K562 (cell line): ENCODE measurements around the gene SRRM5. TPM values are rescaled to one million over a fixed set of nuclear protein-coding genes. Genes with fewer than 3 reads are reported as not detected.

Source experiments
- ATAC-seq: fragments of 200-7000 bp; cut with Tn5 transposase; 3 replicates; pipeline ENCODE4 v1.9.1; 2020; ENCODE audit warnings: moderate library complexity
- BruUV-seq: library from RNA; stranded (reverse); fragments of 400-500 nt; replicated peaks from 2 replicates; lab custom pipeline; 2021; lab: Mats Ljungman, UMichigan
- CTCF ChIA-PET: fragments of 300-600 bp; formaldehyde crosslinking; extraction: SDS; loops from one replicate; lab custom pipeline; 2021; ENCODE audit warnings: low intra/inter-chr PET ratio; lab: Yijun Ruan, JAX
- POLR2A ChIA-PET: fragments of 300-600, 350-650 bp; sonication (Branson Sonifier 250); formaldehyde crosslinking; extraction: SDS; loops from one replicate; lab custom pipeline; 2021; ENCODE audit warnings: antibody characterized with exemption, inconsistent platforms; lab: Yijun Ruan, JAX
- DNase-seq, 4 experiments: peaks; one replicate each; pipeline versions ENCODE4 v3.0.0 to v3.0.0-alpha.2; 2011 to 2018; ENCODE audit warnings: low spot score in 3 of 4, mixed read lengths in 3 of 4; ENCODE audit errors: extremely low read depth in 1 of 4
- FAIRE-seq: peaks from 2 replicates; lab custom pipeline; 2011; peaks lifted over from hg19 to GRCh38; lab: Jason Lieb, UNC
- H2AFZ ChIP-seq: 2 replicates; pipeline ENCODE4 v1.6.0; 2011; ENCODE audit warnings: low read depth, low read length, control low read depth, inconsistent platforms
- H3K27ac ChIP-seq: fragments of 200-600 bp; 3 replicates; pipeline ENCODE4 v1.8.0; 2011; ENCODE audit warnings: low read depth, mild to moderate bottlenecking, control low read depth, inconsistent platforms, low read length, moderate library complexity, mixed read lengths; ENCODE audit errors: extremely low read depth
- H3K27me3 ChIP-seq, 2 experiments: fragments of 300-600 bp in 1 of 2; 2 replicates in 1 of 2; 3 replicates in 1 of 2; pipeline versions ENCODE4 v1.6.0 to v1.8.0; 2011; ENCODE audit warnings: inconsistent platforms in 2 of 2, low read length in 2 of 2, mild to moderate bottlenecking in 1 of 2, mixed read lengths in 1 of 2, moderate library complexity in 1 of 2; ENCODE audit not compliant: control insufficient read depth in 2 of 2, insufficient read depth in 2 of 2
- H3K36me3 ChIP-seq: fragments of 300-600 bp; 3 replicates; pipeline ENCODE4 v1.8.0; 2011; ENCODE audit warnings: mild to moderate bottlenecking, low read length, inconsistent platforms; ENCODE audit not compliant: control insufficient read depth, insufficient read depth
- H3K4me1 ChIP-seq, 2 experiments: fragments of 200-600 bp in 1 of 2; replicated peaks in 1 of 2; 2 replicates in 1 of 2; 3 replicates in 1 of 2; pipeline versions ENCODE4 v1.5.1 to v1.8.0; 2011; ENCODE audit warnings: inconsistent platforms in 2 of 2, low read length in 2 of 2, mild to moderate bottlenecking in 1 of 2, mixed read lengths in 1 of 2, moderate library complexity in 1 of 2; ENCODE audit not compliant: control insufficient read depth in 2 of 2, insufficient read depth in 2 of 2
- H3K4me2 ChIP-seq: 2 replicates; pipeline ENCODE4 v1.6.1; 2011; ENCODE audit warnings: low read length, control low read depth, inconsistent platforms, mixed read lengths; ENCODE audit not compliant: insufficient read depth
- H3K4me3 ChIP-seq: fragments of 200-600 bp; sonication (generic), shearing (Covaris generic); 2 replicates; pipeline ENCODE4 v1.5.1; 2016; ENCODE audit warnings: control low read depth, inconsistent platforms
- H3K79me2 ChIP-seq: fragments of 200-600 bp; 3 replicates; pipeline ENCODE4 v1.8.0; 2011; ENCODE audit warnings: low read length, inconsistent platforms; ENCODE audit not compliant: control insufficient read depth, insufficient read depth
- H3K9ac ChIP-seq, 2 experiments: 2 replicates each; pipeline versions ENCODE4 v1.6.0 to v1.6.1; 2011; ENCODE audit warnings: low read depth in 2 of 2, low read length in 2 of 2, control low read depth in 1 of 2, inconsistent platforms in 1 of 2, mild to moderate bottlenecking in 1 of 2, mixed read lengths in 1 of 2; ENCODE audit not compliant: insufficient read depth in 1 of 2
- H3K9me1 ChIP-seq: one replicate; pipeline ENCODE4 v1.6.0; 2011; ENCODE audit warnings: inconsistent platforms, mild to moderate bottlenecking, low read length, moderate library complexity; ENCODE audit not compliant: control insufficient read depth, insufficient read depth
- H3K9me3 ChIP-seq: replicated peaks from 2 replicates; pipeline ENCODE4 v1.5.1; 2011; ENCODE audit warnings: low read depth, low read length, inconsistent platforms; ENCODE audit not compliant: control insufficient read depth, insufficient read depth
- H4K20me1 ChIP-seq: replicated peaks from 2 replicates; pipeline ENCODE4 v1.6.1; 2011; ENCODE audit warnings: low read length, inconsistent platforms, mixed read lengths; ENCODE audit not compliant: control insufficient read depth, insufficient read depth
- ATF1 ChIP-seq, 2 experiments: fragments of 450-650 bp in 1 of 2; IDR thresholded peaks; 2 replicates each; pipeline ENCODE4 v1.6.1; 2016; ENCODE audit warnings: missing compliant biosample characterization in 1 of 2, missing genetic modification characterization in 1 of 2
- ELF4 ChIP-seq: fragments of 450-650 bp; formaldehyde crosslinking; IDR thresholded peaks from 2 replicates; pipeline ENCODE4 v1.4.0; 2022; ENCODE audit warnings: missing genetic modification characterization
- EZH2 ChIP-seq: IDR thresholded peaks from 2 replicates; pipeline ENCODE4 v1.6.1; 2012; ENCODE audit warnings: low read depth, mild to moderate bottlenecking, inconsistent platforms, low read length, borderline replicate concordance
- MAFF ChIP-seq: IDR thresholded peaks from 2 replicates; pipeline ENCODE4 v1.6.1; 2012; ENCODE audit warnings: low read length, improper control_type of control experiment
- MAZ ChIP-seq, 2 experiments: fragments of 450-650 bp in 1 of 2; sonication (generic) in 1 of 2; formaldehyde crosslinking; IDR thresholded peaks in 1 of 2; conservative IDR thresholded peaks in 1 of 2; 2 replicates each; pipeline versions ENCODE4 v1.4.0 to v1.5.0; 2020; ENCODE audit warnings: mild to moderate bottlenecking in 1 of 2, missing genetic modification reagents in 1 of 2
- POLR3A ChIP-seq: IDR thresholded peaks from 2 replicates; pipeline ENCODE4 v1.6.1; 2011; ENCODE audit warnings: borderline replicate concordance, mild to moderate bottlenecking, moderate library complexity; ENCODE audit not compliant: insufficient read length, insufficient read depth; ENCODE audit errors: extremely low read depth
- POLR3G ChIP-seq: IDR thresholded peaks from 2 replicates; pipeline ENCODE4 v1.6.1; 2011; ENCODE audit not compliant: insufficient read length, insufficient replicate concordance; ENCODE audit errors: extremely low read depth
- XRCC5 ChIP-seq: fragments of 200-400 bp; formaldehyde crosslinking; IDR thresholded peaks from 2 replicates; pipeline ENCODE4 v1.6.1; 2017; ENCODE audit warnings: low read depth, mild to moderate bottlenecking, low read length
- ZC3H11A ChIP-seq: IDR thresholded peaks from 2 replicates; pipeline ENCODE4 v1.6.1; 2012; ENCODE audit warnings: low read depth, low read length, improper control_type of control experiment
- ZNF263 ChIP-seq: sonication (generic); formaldehyde crosslinking; IDR thresholded peaks from 2 replicates; pipeline ENCODE4 v1.8.0; 2022; ENCODE audit warnings: mild to moderate bottlenecking, missing genetic modification reagents, borderline replicate concordance
- ZNF316 ChIP-seq: fragments of 450-650 bp; IDR thresholded peaks from 2 replicates; pipeline ENCODE4 v1.6.1; 2016
- ZNF57 ChIP-seq: fragments of 450-650 bp; formaldehyde crosslinking; IDR thresholded peaks from 2 replicates; pipeline ENCODE4 v1.4.0; 2020; ENCODE audit warnings: mild to moderate bottlenecking, moderate library complexity
- WGBS: fragments of 100-300 bp; shearing (Covaris generic); methylation state at CpG from one replicate; pipeline ENCODE4 v1.1.6; 2016; ENCODE audit warnings: low coverage, mixed read lengths; ENCODE audit not compliant: insufficient coverage; ENCODE audit errors: missing lambda C conversion rate; 5-methylcytosine and 5-hydroxymethylcytosine counted together
- in situ Hi-C: fragments of 300-500 bp; cut with MboI; formaldehyde crosslinking; loops from 4 replicates; pipeline ENCODE4 v1.15.0; 2018; ENCODE audit warnings: inconsistent platforms, mixed read lengths
- intact Hi-C: fragments of 100-400 bp; cut with micrococcal nuclease; formaldehyde crosslinking; loops from 2 replicates; pipeline ENCODE4 v1.14.2; 2022
- polyA plus RNA-seq, 8 experiments: library from polyadenylated mRNA; depleted of rRNA in 4 of 8; stranded (reverse) in 5 of 8; unstranded in 3 of 8; fragments of >200 nt; fragmentation: Nextera tagmentation in 2 of 8; fragmentation: Illumina TruSeq in 1 of 8; extraction: Ambion mirVana in 2 of 8; extraction: Trizol in 1 of 8; gene quantifications; 2 replicates each; pipeline versions ENCODE4 v1.2.1 to v1.2.3, GENCODE V29; 2011 to 2014; ENCODE audit warnings: inconsistent platforms in 1 of 8, missing spikeins in 1 of 8
- total RNA-seq, 7 experiments: library from RNA; depleted of rRNA in 6 of 7; stranded (reverse); fragments of >200 nt in 6 of 7; fragmentation: Illumina TruSeq in 2 of 7; extraction: Trizol in 2 of 7; gene quantifications; 2 replicates each; pipeline versions ENCODE4 v1.2.1 to v1.2.3, GENCODE V29; 2011 to 2021; ENCODE audit warnings: low replicate concordance in 1 of 7
- TF ChIP-seq, protein P1 (sequence below), 2 experiments: fragments of 450-650 bp; formaldehyde crosslinking in 1 of 2; IDR thresholded peaks; 2 replicates each; pipeline versions ENCODE4 v1.4.0 to v1.6.1; 2014 to 2020; ENCODE audit warnings: mild to moderate bottlenecking in 2 of 2, borderline replicate concordance in 1 of 2, low read depth in 1 of 2

SRRM5 gene
- total and polyA plus RNA-seq, 9 of the 15 experiments (the other 6 are each of a cell fraction or from before 2014, with no cell fraction given), result 0.09 to 0.45 (median 0.18) TPM; not detected in 2

DNA sequence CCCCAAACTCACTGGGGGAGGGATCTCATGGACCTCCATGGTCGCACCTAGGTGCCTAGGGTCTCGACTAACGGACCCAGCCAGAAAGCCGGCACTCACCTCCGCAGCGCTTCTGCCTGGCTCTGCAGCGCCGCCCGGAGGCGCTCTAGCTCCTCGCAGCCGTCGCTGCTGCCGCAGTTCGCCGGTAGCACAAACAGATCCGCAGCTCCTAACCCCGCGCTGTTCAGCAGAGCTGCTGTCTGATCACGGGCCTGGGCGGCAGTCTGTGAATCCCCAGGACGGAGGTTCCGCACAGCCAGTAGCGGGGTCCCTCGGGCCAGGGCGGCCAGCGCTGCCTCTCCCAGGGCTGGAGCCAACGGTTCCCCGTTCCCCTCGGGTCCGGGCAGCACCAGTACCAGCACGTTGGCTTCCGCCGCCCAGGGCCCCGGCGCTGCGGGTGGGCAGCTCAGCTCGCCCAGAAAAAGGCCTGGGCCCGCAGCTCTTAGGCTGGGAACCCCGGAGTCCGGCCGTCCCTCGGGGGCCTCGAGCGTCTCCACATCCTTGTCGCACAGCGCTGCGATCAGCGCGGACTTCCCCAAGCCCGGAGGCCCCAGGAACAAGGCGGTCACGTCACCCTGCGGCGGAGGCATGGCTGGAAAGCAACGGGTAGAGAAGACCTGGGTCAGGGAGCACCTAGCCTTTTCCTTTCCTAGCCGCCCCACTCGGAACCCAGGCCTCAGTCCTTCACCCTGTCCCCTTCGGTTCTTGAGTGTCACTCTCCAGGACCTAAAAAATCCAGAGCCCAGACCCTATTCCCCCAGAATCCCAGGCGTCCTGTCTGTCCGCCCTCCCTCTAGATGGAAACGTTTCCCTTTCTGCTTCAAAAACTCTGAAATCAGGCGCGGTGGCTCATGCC, 16.9 kb upstream of the SRRM5 start:
- Histone ChIP-seq H2AFZ (peak overlapping the region; percentile 75), H3K4me2 (peak overlapping the region; percentile 75), H3K36me3 (peaks cover 44% of the 10 kb centered on the region; the same call in 2 of the 3 replicates), H3K4me1 (peaks cover 15 to 47% of the 10 kb centered on the region in 2 experiments; a peak in 4 of 5 replicates), H3K79me2 (peaks cover 41% of the 10 kb centered on the region), H3K4me3 (peak overlapping the region; percentile 76), H3K9me3 (no peaks in the 10 kb centered on the region), H3K9me1 (no peaks in the 10 kb centered on the region), H3K27me3 (no peaks in the 10 kb centered on the region), H4K20me1 (no peaks in the 10 kb centered on the region), H3K27ac (peak overlapping the region; percentile 81), H3K9ac (peak overlapping the region; percentile 76 to 97)
- ATAC-seq, result peak; percentile 81
- peak; percentile 75 for FAIRE-seq
- in situ Hi-C loops (no loop called here), intact Hi-C loops (no loop called here)
- ChIA-PET CTCF (interaction anchor here (1.0 to 1.9 kb wide), 3 partner anchors 30 to 147 kb away, joined by 3 to 9 read pairs (median 6); no protein-coding TSS in a partner anchor), POLR2A (interaction anchor here (0.6 to 5.6 kb wide), 8 partner anchors 7 to 1406 kb away, joined by 3 to 60 read pairs (median 4); partner anchors contain the start of genes RELB and SRRM5)
- BruUV-seq, result no TSS peak
- WGBS, result 15% methylated on average over 51 of the region's 64 CpGs
- peak; percentile 47 to 79 (median 52) for DNase-seq
- TF ChIP-seq EZH2, result no peak
- no peak for TF ChIP-seq ELF4 (CRISPR knock-in tag)
- no peak for TF ChIP-seq ZNF316
- TF ChIP-seq MAFF, result no peak
- TF ChIP-seq ZC3H11A, result no peak
- TF ChIP-seq, protein P1, sequence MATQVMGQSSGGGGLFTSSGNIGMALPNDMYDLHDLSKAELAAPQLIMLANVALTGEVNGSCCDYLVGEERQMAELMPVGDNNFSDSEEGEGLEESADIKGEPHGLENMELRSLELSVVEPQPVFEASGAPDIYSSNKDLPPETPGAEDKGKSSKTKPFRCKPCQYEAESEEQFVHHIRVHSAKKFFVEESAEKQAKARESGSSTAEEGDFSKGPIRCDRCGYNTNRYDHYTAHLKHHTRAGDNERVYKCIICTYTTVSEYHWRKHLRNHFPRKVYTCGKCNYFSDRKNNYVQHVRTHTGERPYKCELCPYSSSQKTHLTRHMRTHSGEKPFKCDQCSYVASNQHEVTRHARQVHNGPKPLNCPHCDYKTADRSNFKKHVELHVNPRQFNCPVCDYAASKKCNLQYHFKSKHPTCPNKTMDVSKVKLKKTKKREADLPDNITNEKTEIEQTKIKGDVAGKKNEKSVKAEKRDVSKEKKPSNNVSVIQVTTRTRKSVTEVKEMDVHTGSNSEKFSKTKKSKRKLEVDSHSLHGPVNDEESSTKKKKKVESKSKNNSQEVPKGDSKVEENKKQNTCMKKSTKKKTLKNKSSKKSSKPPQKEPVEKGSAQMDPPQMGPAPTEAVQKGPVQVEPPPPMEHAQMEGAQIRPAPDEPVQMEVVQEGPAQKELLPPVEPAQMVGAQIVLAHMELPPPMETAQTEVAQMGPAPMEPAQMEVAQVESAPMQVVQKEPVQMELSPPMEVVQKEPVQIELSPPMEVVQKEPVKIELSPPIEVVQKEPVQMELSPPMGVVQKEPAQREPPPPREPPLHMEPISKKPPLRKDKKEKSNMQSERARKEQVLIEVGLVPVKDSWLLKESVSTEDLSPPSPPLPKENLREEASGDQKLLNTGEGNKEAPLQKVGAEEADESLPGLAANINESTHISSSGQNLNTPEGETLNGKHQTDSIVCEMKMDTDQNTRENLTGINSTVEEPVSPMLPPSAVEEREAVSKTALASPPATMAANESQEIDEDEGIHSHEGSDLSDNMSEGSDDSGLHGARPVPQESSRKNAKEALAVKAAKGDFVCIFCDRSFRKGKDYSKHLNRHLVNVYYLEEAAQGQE (IDR thresholded peaks at IDR 0.05; ENCODE audit: borderline replicate concordance), result peak; percentile 76
- TF ChIP-seq, protein P1 (CRISPR knock-in tag; IDR thresholded peaks at IDR 0.05; ENCODE audit: low read depth), result no peak
- TF ChIP-seq POLR3G, result no peak
- no peak for TF ChIP-seq ZNF263 (CRISPR knock-in tag)
- TF ChIP-seq ZNF57 (CRISPR knock-in tag), result no peak
- no peak for TF ChIP-seq ATF1 (CRISPR knock-in tag; IDR thresholded peaks at IDR 0.05)
- TF ChIP-seq ATF1 (tag; IDR thresholded peaks at IDR 0.05), result no peak
- TF ChIP-seq MAZ (CRISPR knock-in tag; conservative IDR thresholded peaks at IDR 0.05 in 1 of 2, IDR thresholded peaks at IDR 0.05 in 1 of 2), result no peak; a peak in 2 of 4 replicates
- no peak for TF ChIP-seq XRCC5
- no peak for TF ChIP-seq POLR3A
